Gastroesophageal sphincter (tissue), 4 donors: ENCODE results near the gene MRRF. TPM values are rescaled to one million over a fixed set of nuclear protein-coding genes. Genes with fewer than 3 reads are reported as not detected.

Experiments
- ATAC-seq: fragments of 150-250 bp; one replicate; pipeline ENCODE4 v1.9.1; 2016; ENCODE audit warnings: mild to moderate bottlenecking, moderate library complexity
- H3K27ac ChIP-seq, 4 donors: fragments of 200-600 bp; sonication (generic) in 3 of 4; 1 replicate in 3 of 4; 2 replicates in 1 of 4; pipeline ENCODE4 v1.5.1; 2016 to 2019
- H3K27me3 ChIP-seq: fragments of 200-600 bp; sonication (generic); one replicate; pipeline ENCODE4 v1.5.1; 2019
- H3K36me3 ChIP-seq, 2 donors: fragments of 200-600 bp; sonication (generic); one replicate each; pipeline ENCODE4 v1.5.1; 2019; ENCODE audit warnings: control low read depth in 1 of 2
- H3K4me1 ChIP-seq, 3 donors: fragments of 200-600 bp; sonication (generic); 1 replicate in 2 of 3; 2 replicates in 1 of 3; pipeline ENCODE4 v1.5.1; 2016 to 2019; ENCODE audit warnings: control low read depth in 2 of 3
- H3K4me3 ChIP-seq, 2 donors: fragments of 200-600 bp; sonication (generic); one replicate each; pipeline ENCODE4 v1.5.1; 2019; ENCODE audit warnings: mild to moderate bottlenecking in 1 of 2, moderate library complexity in 1 of 2
- H3K9me3 ChIP-seq, 3 donors: fragments of 200-600 bp; sonication (generic); one replicate each; pipeline ENCODE4 v1.5.1; 2017 to 2019; ENCODE audit warnings: control low read depth in 2 of 3
- EP300 ChIP-seq: sonication (generic); formaldehyde crosslinking; IDR thresholded peaks from one replicate; pipeline ENCODE4 v1.6.1; 2017; ENCODE audit warnings: antibody characterized with exemption, mild to moderate bottlenecking
- POLR2A ChIP-seq, 2 donors: fragments of 450-650 bp; IDR thresholded peaks; one replicate each; pipeline ENCODE4 v1.6.1; 2017; ENCODE audit warnings: antibody characterized with exemption in 2 of 2, mild to moderate bottlenecking in 2 of 2, moderate library complexity in 1 of 2
- POLR2AphosphoS5 ChIP-seq: sonication (generic); formaldehyde crosslinking; IDR thresholded peaks from one replicate; pipeline ENCODE4 v1.6.1; 2017; ENCODE audit warnings: antibody characterized with exemption
- WGBS, 2 donors: methylation state at CpG; one replicate each; pipeline ENCODE4 v1.1.5; 2018; ENCODE audit warnings: low coverage in 1 of 2; 5-methylcytosine and 5-hydroxymethylcytosine counted together
- total RNA-seq, 4 donors: library from RNA; depleted of rRNA; stranded (reverse); fragments of >200 nt; gene quantifications; one replicate each; pipeline ENCODE4 v1.1.0, GENCODE V29; 2016
- TF ChIP-seq, protein P1 (sequence below), 4 experiments: fragments of 200-600 bp in 2 of 4; fragments of 450-650 bp in 2 of 4; sonication (generic) in 1 of 4; IDR thresholded peaks; one replicate each; pipeline ENCODE4 v1.5.1; 2017 to 2019; ENCODE audit warnings: antibody characterized with exemption in 4 of 4, mild to moderate bottlenecking in 2 of 4, moderate library complexity in 2 of 4

The MRRF gene
- total RNA-seq, 4 donors from 2014 or later, result 24.1 to 38.0 (median 29.7) TPM

DNA sequence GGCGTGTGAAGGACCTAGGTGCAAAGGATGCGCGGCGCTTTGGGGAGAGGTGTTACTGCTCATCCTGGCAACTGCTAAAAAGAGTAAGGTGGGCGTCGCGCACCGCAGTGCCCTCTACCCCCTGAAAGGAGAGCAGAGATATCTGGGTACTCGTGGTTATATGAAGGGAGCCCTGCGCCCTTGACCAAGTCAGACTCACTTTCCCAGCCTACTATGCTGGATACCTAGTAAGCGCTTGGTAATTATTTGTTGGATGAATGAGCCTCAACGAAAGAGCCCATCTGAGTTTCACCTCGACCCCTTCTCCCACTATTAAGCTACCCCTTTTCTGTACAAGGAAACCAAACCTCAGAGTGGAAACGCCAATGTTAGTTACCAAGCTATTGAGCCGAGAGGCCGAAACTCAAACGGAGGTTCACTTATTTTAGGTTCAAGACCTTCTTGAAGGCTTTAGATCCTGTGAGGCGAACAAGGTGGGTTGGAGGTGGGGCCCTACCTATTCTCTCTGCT lies 44.0 kb upstream of the MRRF start:
- no peak overlapping the region for H3K27ac ChIP-seq
- TF ChIP-seq POLR2A (IDR thresholded peaks at IDR 0.05), result no peak
- TF ChIP-seq POLR2AphosphoS5, result no peak
- TF ChIP-seq EP300, result no peak
- TF ChIP-seq, protein P1, sequence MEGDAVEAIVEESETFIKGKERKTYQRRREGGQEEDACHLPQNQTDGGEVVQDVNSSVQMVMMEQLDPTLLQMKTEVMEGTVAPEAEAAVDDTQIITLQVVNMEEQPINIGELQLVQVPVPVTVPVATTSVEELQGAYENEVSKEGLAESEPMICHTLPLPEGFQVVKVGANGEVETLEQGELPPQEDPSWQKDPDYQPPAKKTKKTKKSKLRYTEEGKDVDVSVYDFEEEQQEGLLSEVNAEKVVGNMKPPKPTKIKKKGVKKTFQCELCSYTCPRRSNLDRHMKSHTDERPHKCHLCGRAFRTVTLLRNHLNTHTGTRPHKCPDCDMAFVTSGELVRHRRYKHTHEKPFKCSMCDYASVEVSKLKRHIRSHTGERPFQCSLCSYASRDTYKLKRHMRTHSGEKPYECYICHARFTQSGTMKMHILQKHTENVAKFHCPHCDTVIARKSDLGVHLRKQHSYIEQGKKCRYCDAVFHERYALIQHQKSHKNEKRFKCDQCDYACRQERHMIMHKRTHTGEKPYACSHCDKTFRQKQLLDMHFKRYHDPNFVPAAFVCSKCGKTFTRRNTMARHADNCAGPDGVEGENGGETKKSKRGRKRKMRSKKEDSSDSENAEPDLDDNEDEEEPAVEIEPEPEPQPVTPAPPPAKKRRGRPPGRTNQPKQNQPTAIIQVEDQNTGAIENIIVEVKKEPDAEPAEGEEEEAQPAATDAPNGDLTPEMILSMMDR (IDR thresholded peaks at IDR 0.05), result no peak
- 19 to 38% methylated on average over 6 to 9 of the region's 18 CpGs for WGBS, 2 donors
- ATAC-seq, result no peak
- no peaks in the 10 kb centered on the region for H3K36me3 ChIP-seq
- H3K9me3 ChIP-seq, result no peaks in the 10 kb centered on the region
- H3K4me3 ChIP-seq, result no peak overlapping the region
- peaks cover 100% of the 10 kb centered on the region for H3K27me3 ChIP-seq
- peaks cover 0 to 33% (median 14%) of the 10 kb centered on the region in 3 donors for H3K4me1 ChIP-seq

DNA sequence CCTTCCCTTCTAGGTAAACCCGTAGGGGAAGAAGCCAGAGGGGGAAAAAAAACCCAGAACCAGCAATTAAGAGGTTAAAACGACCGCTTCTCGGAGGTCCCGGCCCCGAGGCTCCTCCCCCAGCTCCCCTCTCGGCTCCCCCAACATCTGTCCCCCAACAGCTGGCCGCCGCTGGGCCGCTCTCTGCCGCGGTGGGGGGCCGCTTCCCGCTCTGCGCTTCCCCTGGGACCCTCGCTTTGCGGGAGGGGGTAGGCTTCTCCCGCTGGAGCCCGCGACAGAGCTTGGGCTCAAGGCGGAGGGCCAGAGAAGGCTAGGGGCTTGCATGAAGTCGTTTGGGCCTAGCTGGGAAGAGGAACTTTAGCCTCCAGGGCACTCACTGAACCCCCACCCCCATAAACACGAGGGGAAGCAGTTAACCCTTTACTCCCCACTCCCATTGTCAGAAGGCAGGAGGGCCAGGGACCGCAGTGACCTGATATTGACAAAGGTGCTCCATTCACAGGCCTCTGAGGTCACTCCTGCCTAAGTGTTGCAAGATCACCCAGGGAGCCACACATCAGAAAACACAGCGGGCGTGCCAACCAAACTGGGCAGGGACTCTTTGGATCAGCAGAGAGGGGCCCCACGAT lies 43.4 kb upstream of the MRRF start:
- peaks cover 0 to 38% (median 14%) of the 10 kb centered on the region in 3 donors for H3K4me1 ChIP-seq
- no peak overlapping the region for H3K27ac ChIP-seq
- H3K27me3 ChIP-seq, result peaks cover 100% of the 10 kb centered on the region
- H3K36me3 ChIP-seq, result no peaks in the 10 kb centered on the region
- no peak overlapping the region for H3K4me3 ChIP-seq
- no peaks in the 10 kb centered on the region for H3K9me3 ChIP-seq
- 20 to 32% methylated on average over 1 to 3 of the region's 27 CpGs for WGBS, 2 donors
- ATAC-seq, result no peak
- TF ChIP-seq EP300 (no peak), POLR2AphosphoS5 (no peak), POLR2A (IDR thresholded peaks at IDR 0.05) (no peak)
- TF ChIP-seq, protein P1 (IDR thresholded peaks at IDR 0.05), result no peak

DNA sequence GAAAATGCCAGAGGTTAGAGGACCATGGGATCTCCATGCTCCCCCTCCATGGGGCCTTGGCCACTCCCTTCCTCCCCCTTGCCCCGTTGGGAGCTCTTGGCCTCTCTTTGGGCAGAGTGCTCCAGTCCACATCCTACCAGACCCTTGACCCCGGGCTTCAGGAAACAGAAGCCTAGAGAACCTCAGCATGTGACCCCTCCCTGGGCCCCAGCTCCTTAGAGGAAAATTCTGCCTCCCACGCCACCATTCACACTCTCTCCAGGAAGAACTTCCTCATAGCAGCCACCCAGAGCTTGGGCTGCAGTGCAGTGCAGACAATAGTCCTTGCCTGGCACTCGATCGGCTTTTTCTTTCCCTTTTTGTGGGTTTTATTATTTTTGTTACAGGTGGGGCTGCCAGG lies 41.9 kb upstream of the MRRF start:
- WGBS, 2 donors, result 50% methylated on average over 3 of the region's 5 CpGs; no CpG with 5 or more reads in 1 of the 2 donors
- Histone ChIP-seq H3K27me3 (peaks cover 100% of the 10 kb centered on the region), H3K4me1 (peaks cover 0 to 53% (median 22%) of the 10 kb centered on the region in 3 donors), H3K36me3 (no peaks in the 10 kb centered on the region), H3K4me3 (no peak overlapping the region), H3K9me3 (no peaks in the 10 kb centered on the region), H3K27ac (no peak overlapping the region)
- ATAC-seq, result no peak
- TF ChIP-seq EP300 (no peak), POLR2A (IDR thresholded peaks at IDR 0.05) (no peak), POLR2AphosphoS5 (no peak)
- TF ChIP-seq, protein P1 (IDR thresholded peaks at IDR 0.05), result no peak

DNA sequence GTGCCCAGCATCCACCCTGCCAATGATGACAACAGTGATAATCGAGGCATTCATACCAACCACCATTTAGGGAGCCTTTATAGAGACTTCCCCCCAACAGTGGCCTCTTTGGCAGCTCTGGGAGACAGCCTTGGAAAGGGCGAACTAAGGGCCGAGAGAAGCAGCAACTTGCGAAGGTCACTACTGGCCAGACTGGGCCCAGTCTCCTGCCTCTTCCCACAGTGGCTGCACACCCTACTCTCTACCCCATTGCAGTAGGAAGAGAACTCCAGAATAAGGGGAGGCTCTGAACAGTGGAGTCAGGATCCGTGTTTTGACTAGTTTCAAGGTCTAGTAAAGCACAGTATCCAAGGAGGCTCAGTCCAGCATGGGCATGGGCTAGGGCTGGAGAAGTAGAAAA lies 41.2 kb upstream of the MRRF start:
- no peak overlapping the region for H3K4me3 ChIP-seq
- 76 to 100% methylated on average over 1 to 4 of the region's 5 CpGs for WGBS, 2 donors
- ATAC-seq, result no peak
- TF ChIP-seq POLR2A (IDR thresholded peaks at IDR 0.05) (no peak), POLR2AphosphoS5 (no peak), EP300 (no peak)
- TF ChIP-seq, protein P1 (IDR thresholded peaks at IDR 0.05), result no peak
- no peaks in the 10 kb centered on the region for H3K9me3 ChIP-seq
- H3K27ac ChIP-seq, result no peak overlapping the region
- peaks cover 0 to 60% (median 28%) of the 10 kb centered on the region in 3 donors for H3K4me1 ChIP-seq
- H3K27me3 ChIP-seq, result peaks cover 100% of the 10 kb centered on the region
- H3K36me3 ChIP-seq, result no peaks in the 10 kb centered on the region
